ENCODE measurements around the gene LTB4R2.

LTB4R2 gene

GRCh38 chr14:24316597-24316950, 6.6 kb downstream of the LTB4R2 start:
- no CpG with 5 or more reads among the region's 18 CpGs for WGBS (ENCODE audit: extremely low coverage, insufficient coverage, low lambda C conversion rate)
- Histone ChIP-seq H2AK5ac (ENCODE audit: low read length) (no peak overlapping the region), H2BK5ac (ENCODE audit: low read length) (peak overlapping the region; percentile 2), H3K27me3 (ENCODE audit: insufficient read depth, low read length, poor library complexity) (no peaks in the 10 kb centered on the region), H3K4ac (ENCODE audit: low read depth, low read length) (peak overlapping the region; percentile 4), H2BK120ac (ENCODE audit: low read depth, low read length) (no peak overlapping the region), H3K79me2 (ENCODE audit: control insufficient read depth, insufficient read depth, low read length) (no peaks in the 10 kb centered on the region), H3K56ac (ENCODE audit: low read length) (peak overlapping the region; percentile 79), H3K27ac (ENCODE audit: low read depth, low read length) (peak overlapping the region; percentile 1), H3K4me2 (ENCODE audit: low read length) (no peak overlapping the region), H3K9ac (ENCODE audit: low read length) (peak overlapping the region; percentile 38), H3K4me3 (ENCODE audit: low read length) (no peak overlapping the region), H3K36me3 (ENCODE audit: control insufficient read depth, insufficient read depth, low read length) (peaks cover 1% of the 10 kb centered on the region), H4K5ac (ENCODE audit: low read length) (no peak overlapping the region), H3K79me1 (ENCODE audit: low read length) (no peaks in the 10 kb centered on the region), H4K8ac (ENCODE audit: low read depth, low read length) (no peak overlapping the region), H2BK15ac (replicated peaks; ENCODE audit: low read depth) (no peak overlapping the region), H3K18ac (ENCODE audit: low read length) (no peak overlapping the region), H3K23ac (ENCODE audit: low read length) (peak overlapping the region; percentile 66), H3K4me1 (ENCODE audit: control insufficient read depth, low read depth, low read length) (peaks cover 12% of the 10 kb centered on the region)
- DNase-seq = no peak

- peak; percentile 90 for DNase-seq
- H3K79me2 ChIP-seq (ENCODE audit: control insufficient read depth, insufficient read depth, low read length) = no peaks in the 10 kb centered on the region
- H2BK5ac ChIP-seq (ENCODE audit: low read length) = peak overlapping the region; percentile 44
- no peak overlapping the region for H2BK120ac ChIP-seq (ENCODE audit: low read depth, low read length)
- no peak overlapping the region for H3K18ac ChIP-seq (ENCODE audit: low read length)
- no peak overlapping the region for H2BK15ac ChIP-seq (replicated peaks; ENCODE audit: low read depth)
- H3K4me3 ChIP-seq (ENCODE audit: low read length) = no peak overlapping the region
- H3K27me3 ChIP-seq (ENCODE audit: insufficient read depth, low read length, poor library complexity) = no peaks in the 10 kb centered on the region
- H3K27ac ChIP-seq (ENCODE audit: low read depth, low read length) = peak overlapping the region; percentile 50
- H3K9ac ChIP-seq (ENCODE audit: low read length) = no peak overlapping the region
- H3K79me1 ChIP-seq (ENCODE audit: low read length) = no peaks in the 10 kb centered on the region
- peaks cover 12% of the 10 kb centered on the region for H3K4me1 ChIP-seq (ENCODE audit: control insufficient read depth, low read depth, low read length)
- no peak overlapping the region for H3K23ac ChIP-seq (ENCODE audit: low read length)
- H3K56ac ChIP-seq (ENCODE audit: low read length) = peak overlapping the region; percentile 39
- no peak overlapping the region for H4K8ac ChIP-seq (ENCODE audit: low read depth, low read length)
- no peak overlapping the region for H3K4ac ChIP-seq (ENCODE audit: low read depth, low read length)
- no peak overlapping the region for H3K4me2 ChIP-seq (ENCODE audit: low read length)
- H2AK5ac ChIP-seq (ENCODE audit: low read length) = peak overlapping the region; percentile 25
- no peak overlapping the region for H4K5ac ChIP-seq (ENCODE audit: low read length)
- peaks cover 1% of the 10 kb centered on the region for H3K36me3 ChIP-seq (ENCODE audit: control insufficient read depth, insufficient read depth, low read length)
- WGBS (ENCODE audit: extremely low coverage, insufficient coverage, low lambda C conversion rate) = no CpG with 5 or more reads among the region's 3 CpGs
These were observed 7.4 kb downstream of the LTB4R2 start for GRCh38 chr14:24317141-24317928.

DNA sequence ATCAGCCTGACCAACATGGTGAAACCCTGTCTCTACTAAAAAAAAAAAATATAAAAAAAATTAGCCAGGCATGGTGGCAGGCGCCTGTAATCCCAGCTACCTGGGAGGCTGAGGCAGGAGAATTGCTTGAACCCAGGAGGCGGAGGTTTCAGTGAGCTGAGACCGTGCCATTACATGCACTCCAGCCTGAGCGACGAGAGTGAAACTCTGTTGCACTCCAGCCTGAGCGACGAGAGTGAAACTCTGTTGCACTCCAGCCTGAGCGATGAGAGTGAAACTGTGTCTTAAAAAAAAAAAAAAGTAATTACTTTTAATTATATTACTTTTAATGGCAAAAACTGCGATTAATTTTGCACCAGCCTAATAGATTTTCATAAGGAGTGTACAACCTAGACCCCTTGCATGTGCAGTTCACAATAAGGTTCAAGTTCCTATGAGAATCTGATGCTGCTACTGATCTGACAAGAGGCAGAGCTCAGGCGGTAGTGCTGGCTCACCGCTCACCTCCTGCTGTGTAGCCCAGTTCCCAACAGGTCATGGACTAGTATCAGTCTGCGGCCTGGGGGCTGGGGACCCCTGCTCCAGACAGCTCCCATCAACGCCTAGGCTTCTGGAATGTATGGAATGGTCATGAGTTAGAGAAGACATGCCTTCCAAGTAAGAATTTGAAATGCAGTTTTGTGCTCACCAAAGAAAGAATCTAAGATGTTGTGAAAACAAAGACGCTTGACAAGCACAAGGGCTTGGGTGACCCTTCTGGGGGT, 11.5 kb downstream of the LTB4R2 start:
- Histone ChIP-seq H2BK15ac (replicated peaks; ENCODE audit: low read depth) (no peak overlapping the region), H3K36me3 (ENCODE audit: control insufficient read depth, insufficient read depth, low read length) (no peaks in the 10 kb centered on the region), H4K5ac (ENCODE audit: low read length) (no peak overlapping the region), H3K4ac (ENCODE audit: low read depth, low read length) (no peak overlapping the region), H2BK5ac (ENCODE audit: low read length) (no peak overlapping the region), H3K4me2 (ENCODE audit: low read length) (no peak overlapping the region), H2AK5ac (ENCODE audit: low read length) (no peak overlapping the region), H3K9ac (ENCODE audit: low read length) (no peak overlapping the region), H3K27ac (ENCODE audit: low read depth, low read length) (no peak overlapping the region), H3K79me1 (ENCODE audit: low read length) (no peaks in the 10 kb centered on the region), H3K56ac (ENCODE audit: low read length) (no peak overlapping the region), H3K18ac (ENCODE audit: low read length) (no peak overlapping the region), H2BK120ac (ENCODE audit: low read depth, low read length) (no peak overlapping the region), H4K8ac (ENCODE audit: low read depth, low read length) (no peak overlapping the region), H3K4me1 (ENCODE audit: control insufficient read depth, low read depth, low read length) (peaks cover 10% of the 10 kb centered on the region), H3K79me2 (ENCODE audit: control insufficient read depth, insufficient read depth, low read length) (no peaks in the 10 kb centered on the region), H3K4me3 (ENCODE audit: low read length) (no peak overlapping the region), H3K23ac (ENCODE audit: low read length) (no peak overlapping the region), H3K27me3 (ENCODE audit: insufficient read depth, low read length, poor library complexity) (no peaks in the 10 kb centered on the region)
- peak; percentile 81 for DNase-seq
- no CpG with 5 or more reads among the region's 14 CpGs for WGBS (ENCODE audit: extremely low coverage, insufficient coverage, low lambda C conversion rate)

- Histone ChIP-seq H3K27me3 (ENCODE audit: insufficient read depth, low read length, poor library complexity) (no peaks in the 10 kb centered on the region), H3K4me2 (ENCODE audit: low read length) (no peak overlapping the region), H3K79me1 (ENCODE audit: low read length) (no peaks in the 10 kb centered on the region), H2AK5ac (ENCODE audit: low read length) (no peak overlapping the region), H2BK15ac (replicated peaks; ENCODE audit: low read depth) (no peak overlapping the region), H3K18ac (ENCODE audit: low read length) (no peak overlapping the region), H2BK5ac (ENCODE audit: low read length) (no peak overlapping the region), H3K4me3 (ENCODE audit: low read length) (no peak overlapping the region), H3K27ac (ENCODE audit: low read depth, low read length) (no peak overlapping the region), H3K9ac (ENCODE audit: low read length) (no peak overlapping the region), H3K56ac (ENCODE audit: low read length) (no peak overlapping the region), H3K4ac (ENCODE audit: low read depth, low read length) (no peak overlapping the region), H3K23ac (ENCODE audit: low read length) (no peak overlapping the region), H4K5ac (ENCODE audit: low read length) (no peak overlapping the region), H2BK120ac (ENCODE audit: low read depth, low read length) (no peak overlapping the region), H3K4me1 (ENCODE audit: control insufficient read depth, low read depth, low read length) (peaks cover under 1% of the 10 kb centered on the region), H3K36me3 (ENCODE audit: control insufficient read depth, insufficient read depth, low read length) (no peaks in the 10 kb centered on the region), H4K8ac (ENCODE audit: low read depth, low read length) (no peak overlapping the region), H3K79me2 (ENCODE audit: control insufficient read depth, insufficient read depth, low read length) (no peaks in the 10 kb centered on the region)
- DNase-seq = no peak
- WGBS (ENCODE audit: extremely low coverage, insufficient coverage, low lambda C conversion rate) = no CpG with 5 or more reads among the region's 10 CpGs
These were observed 12.7 kb downstream of the LTB4R2 start for GRCh38 chr14:24322672-24323071.

DNA sequence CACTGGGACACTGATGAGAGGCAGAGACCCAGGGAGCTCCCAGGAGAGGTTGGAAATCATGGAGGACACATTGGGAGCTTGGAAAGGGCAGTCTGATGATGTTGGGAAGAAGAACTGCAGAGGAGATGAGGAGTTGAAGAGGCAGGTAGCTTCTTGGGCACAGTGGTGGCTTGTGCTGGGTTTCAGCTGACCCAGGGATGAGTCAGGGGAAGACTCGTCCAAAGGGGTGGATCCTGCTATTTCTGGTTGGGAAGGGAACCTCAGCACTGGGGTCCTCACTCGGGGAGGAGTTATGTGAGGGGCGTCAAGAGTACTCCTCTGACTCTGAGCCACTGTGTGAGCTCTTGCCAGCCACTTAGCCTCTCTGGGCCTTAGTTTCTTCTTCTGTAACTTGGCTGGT, 13.4 kb downstream of the LTB4R2 start:
- H3K36me3 ChIP-seq (ENCODE audit: control insufficient read depth, insufficient read depth, low read length) = no peaks in the 10 kb centered on the region
- H3K18ac ChIP-seq (ENCODE audit: low read length) = no peak overlapping the region
- no peaks in the 10 kb centered on the region for H3K79me1 ChIP-seq (ENCODE audit: low read length)
- H3K4ac ChIP-seq (ENCODE audit: low read depth, low read length) = no peak overlapping the region
- H4K8ac ChIP-seq (ENCODE audit: low read depth, low read length) = no peak overlapping the region
- H2BK120ac ChIP-seq (ENCODE audit: low read depth, low read length) = no peak overlapping the region
- no peak overlapping the region for H2BK5ac ChIP-seq (ENCODE audit: low read length)
- no peak for DNase-seq
- no peak overlapping the region for H2BK15ac ChIP-seq (replicated peaks; ENCODE audit: low read depth)
- H3K4me2 ChIP-seq (ENCODE audit: low read length) = no peak overlapping the region
- WGBS (ENCODE audit: extremely low coverage, insufficient coverage, low lambda C conversion rate) = no CpG with 5 or more reads among the region's 3 CpGs
- no peak overlapping the region for H2AK5ac ChIP-seq (ENCODE audit: low read length)
- H3K27me3 ChIP-seq (ENCODE audit: insufficient read depth, low read length, poor library complexity) = no peaks in the 10 kb centered on the region
- H3K9ac ChIP-seq (ENCODE audit: low read length) = no peak overlapping the region
- no peak overlapping the region for H3K56ac ChIP-seq (ENCODE audit: low read length)
- no peak overlapping the region for H3K27ac ChIP-seq (ENCODE audit: low read depth, low read length)
- no peak overlapping the region for H4K5ac ChIP-seq (ENCODE audit: low read length)
- no peak overlapping the region for H3K4me3 ChIP-seq (ENCODE audit: low read length)
- no peaks in the 10 kb centered on the region for H3K79me2 ChIP-seq (ENCODE audit: control insufficient read depth, insufficient read depth, low read length)
- H3K23ac ChIP-seq (ENCODE audit: low read length) = no peak overlapping the region
- no peaks in the 10 kb centered on the region for H3K4me1 ChIP-seq (ENCODE audit: control insufficient read depth, low read depth, low read length)

All from mesendoderm (in vitro differentiated cells).